ENCODE results near the gene ZNRF3.
"Not testable (repeated sequence)": the region's sequence is repeated elsewhere in the genome, so short reads cannot be mapped to it uniquely, and the experiment has no call there.

Gene ZNRF3

GRCh38 chr22:28882878-28883656 is at the start of gene ZNRF3:
TSS of gene ZNRF3 (plus strand) at chr22:28883572. CDS start at chr22:28883767, 195 bp downstream.
- H3K27ac ChIP-seq (ENCODE audit: low read depth, low read length), result no peak within 1 kb of the TSS
- peak within 1 kb of the TSS; percentile 70 for H2AFZ ChIP-seq (ENCODE audit: low read length, unreplicated experiment)
- peak within 1 kb of the TSS; percentile 88 for H3K4me3 ChIP-seq (ENCODE audit: low read depth, low read length)
- H3K27me3 ChIP-seq (ENCODE audit: insufficient read depth, low read length), result no peaks in the 10 kb centered on the region
- H3K36me3 ChIP-seq (ENCODE audit: insufficient read depth, low read length), result no peaks in the 10 kb centered on the region
- H3K79me2 ChIP-seq (ENCODE audit: control insufficient read depth, insufficient read depth, low read length, unreplicated experiment), result peaks cover 20% of the 10 kb centered on the region
- H3K4me1 ChIP-seq (ENCODE audit: control insufficient read depth, insufficient read depth, low read length, unreplicated experiment), result no peaks in the 10 kb centered on the region

GRCh38 chr22:28835630-28836189 is 47.7 kb upstream of the ZNRF3 start:
- Histone ChIP-seq H3K4me3 (ENCODE audit: low read depth, low read length) (no peak overlapping the region), H2AFZ (ENCODE audit: low read length, unreplicated experiment) (no peak overlapping the region), H3K27ac (ENCODE audit: low read depth, low read length) (no peak overlapping the region), H3K79me2 (ENCODE audit: control insufficient read depth, insufficient read depth, low read length, unreplicated experiment) (no peaks in the 10 kb centered on the region), H3K4me1 (ENCODE audit: control insufficient read depth, insufficient read depth, low read length, unreplicated experiment) (no peaks in the 10 kb centered on the region), H3K36me3 (ENCODE audit: insufficient read depth, low read length) (no peaks in the 10 kb centered on the region), H3K27me3 (ENCODE audit: insufficient read depth, low read length) (no peaks in the 10 kb centered on the region)

DNA sequence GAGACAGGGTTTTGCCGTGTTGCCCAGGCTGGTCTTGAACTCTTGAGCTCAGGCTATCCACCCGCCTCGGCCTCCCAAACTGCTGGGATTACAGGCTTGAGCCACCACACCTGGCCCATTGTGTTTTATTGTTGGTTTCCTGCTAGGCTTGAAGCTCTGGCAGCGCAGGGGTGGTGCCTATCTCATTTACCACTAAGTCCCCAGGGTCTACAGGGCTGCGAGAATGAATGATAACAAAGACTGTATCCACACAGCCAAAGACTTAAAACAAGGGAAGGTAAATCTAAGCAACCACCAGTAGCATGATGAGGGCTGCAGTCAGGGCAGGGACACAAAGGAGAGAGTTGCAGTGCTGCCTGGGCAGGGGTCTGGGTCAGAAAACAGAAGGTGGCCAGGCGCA is 45.7 kb upstream of the ZNRF3 start:
- H3K27ac ChIP-seq (ENCODE audit: low read depth, low read length), result no peak overlapping the region
- no peaks in the 10 kb centered on the region for H3K4me1 ChIP-seq (ENCODE audit: control insufficient read depth, insufficient read depth, low read length, unreplicated experiment)
- H3K36me3 ChIP-seq (ENCODE audit: insufficient read depth, low read length), result no peaks in the 10 kb centered on the region
- no peak overlapping the region for H3K4me3 ChIP-seq (ENCODE audit: low read depth, low read length)
- H3K79me2 ChIP-seq (ENCODE audit: control insufficient read depth, insufficient read depth, low read length, unreplicated experiment), result no peaks in the 10 kb centered on the region
- H3K27me3 ChIP-seq (ENCODE audit: insufficient read depth, low read length), result no peaks in the 10 kb centered on the region
- no peak overlapping the region for H2AFZ ChIP-seq (ENCODE audit: low read length, unreplicated experiment)

GRCh38 chr22:28838971-28839370 is 44.4 kb upstream of the ZNRF3 start:
- H2AFZ ChIP-seq (ENCODE audit: low read length, unreplicated experiment), result no peak overlapping the region
- H3K27me3 ChIP-seq (ENCODE audit: insufficient read depth, low read length), result no peaks in the 10 kb centered on the region
- H3K79me2 ChIP-seq (ENCODE audit: control insufficient read depth, insufficient read depth, low read length, unreplicated experiment), result no peaks in the 10 kb centered on the region
- H3K27ac ChIP-seq (ENCODE audit: low read depth, low read length), result no peak overlapping the region
- no peaks in the 10 kb centered on the region for H3K36me3 ChIP-seq (ENCODE audit: insufficient read depth, low read length)
- no peaks in the 10 kb centered on the region for H3K4me1 ChIP-seq (ENCODE audit: control insufficient read depth, insufficient read depth, low read length, unreplicated experiment)
- H3K4me3 ChIP-seq (ENCODE audit: low read depth, low read length), result no peak overlapping the region

- H3K79me2 ChIP-seq (ENCODE audit: control insufficient read depth, insufficient read depth, low read length, unreplicated experiment), result no peaks in the 10 kb centered on the region
- no peaks in the 10 kb centered on the region for H3K4me1 ChIP-seq (ENCODE audit: control insufficient read depth, insufficient read depth, low read length, unreplicated experiment)
- H3K36me3 ChIP-seq (ENCODE audit: insufficient read depth, low read length), result no peaks in the 10 kb centered on the region
- H3K27ac ChIP-seq (ENCODE audit: low read depth, low read length), result no peak overlapping the region
- H2AFZ ChIP-seq (ENCODE audit: low read length, unreplicated experiment), result no peak overlapping the region
- H3K4me3 ChIP-seq (ENCODE audit: low read depth, low read length), result no peak overlapping the region
- H3K27me3 ChIP-seq (ENCODE audit: insufficient read depth, low read length), result no peaks in the 10 kb centered on the region
Measured at GRCh38 chr22:28841111-28841510, 42.3 kb upstream of the ZNRF3 start.

GRCh38 chr22:28843633-28844032 is 39.7 kb upstream of the ZNRF3 start:
- no peak overlapping the region for H3K4me3 ChIP-seq (ENCODE audit: low read depth, low read length)
- no peaks in the 10 kb centered on the region for H3K27me3 ChIP-seq (ENCODE audit: insufficient read depth, low read length)
- H3K79me2 ChIP-seq (ENCODE audit: control insufficient read depth, insufficient read depth, low read length, unreplicated experiment), result no peaks in the 10 kb centered on the region
- H3K4me1 ChIP-seq (ENCODE audit: control insufficient read depth, insufficient read depth, low read length, unreplicated experiment), result no peaks in the 10 kb centered on the region
- no peak overlapping the region for H3K27ac ChIP-seq (ENCODE audit: low read depth, low read length)
- no peak overlapping the region for H2AFZ ChIP-seq (ENCODE audit: low read length, unreplicated experiment)
- no peaks in the 10 kb centered on the region for H3K36me3 ChIP-seq (ENCODE audit: insufficient read depth, low read length)

GRCh38 chr22:28844277-28844676 is 39.1 kb upstream of the ZNRF3 start:
- not testable (repeated sequence) for H3K79me2 ChIP-seq (ENCODE audit: control insufficient read depth, insufficient read depth, low read length, unreplicated experiment); H3K27ac ChIP-seq (ENCODE audit: low read depth, low read length); H3K4me1 ChIP-seq (ENCODE audit: control insufficient read depth, insufficient read depth, low read length, unreplicated experiment); H3K27me3 ChIP-seq (ENCODE audit: insufficient read depth, low read length); H2AFZ ChIP-seq (ENCODE audit: low read length, unreplicated experiment); H3K36me3 ChIP-seq (ENCODE audit: insufficient read depth, low read length); H3K4me3 ChIP-seq (ENCODE audit: low read depth, low read length)

GRCh38 chr22:28846994-28847393 is 36.4 kb upstream of the ZNRF3 start:
- H3K79me2 ChIP-seq (ENCODE audit: control insufficient read depth, insufficient read depth, low read length, unreplicated experiment), result no peaks in the 10 kb centered on the region
- H2AFZ ChIP-seq (ENCODE audit: low read length, unreplicated experiment), result no peak overlapping the region
- no peaks in the 10 kb centered on the region for H3K4me1 ChIP-seq (ENCODE audit: control insufficient read depth, insufficient read depth, low read length, unreplicated experiment)
- no peak overlapping the region for H3K27ac ChIP-seq (ENCODE audit: low read depth, low read length)
- no peaks in the 10 kb centered on the region for H3K27me3 ChIP-seq (ENCODE audit: insufficient read depth, low read length)
- no peaks in the 10 kb centered on the region for H3K36me3 ChIP-seq (ENCODE audit: insufficient read depth, low read length)
- H3K4me3 ChIP-seq (ENCODE audit: low read depth, low read length), result no peak overlapping the region

DNA sequence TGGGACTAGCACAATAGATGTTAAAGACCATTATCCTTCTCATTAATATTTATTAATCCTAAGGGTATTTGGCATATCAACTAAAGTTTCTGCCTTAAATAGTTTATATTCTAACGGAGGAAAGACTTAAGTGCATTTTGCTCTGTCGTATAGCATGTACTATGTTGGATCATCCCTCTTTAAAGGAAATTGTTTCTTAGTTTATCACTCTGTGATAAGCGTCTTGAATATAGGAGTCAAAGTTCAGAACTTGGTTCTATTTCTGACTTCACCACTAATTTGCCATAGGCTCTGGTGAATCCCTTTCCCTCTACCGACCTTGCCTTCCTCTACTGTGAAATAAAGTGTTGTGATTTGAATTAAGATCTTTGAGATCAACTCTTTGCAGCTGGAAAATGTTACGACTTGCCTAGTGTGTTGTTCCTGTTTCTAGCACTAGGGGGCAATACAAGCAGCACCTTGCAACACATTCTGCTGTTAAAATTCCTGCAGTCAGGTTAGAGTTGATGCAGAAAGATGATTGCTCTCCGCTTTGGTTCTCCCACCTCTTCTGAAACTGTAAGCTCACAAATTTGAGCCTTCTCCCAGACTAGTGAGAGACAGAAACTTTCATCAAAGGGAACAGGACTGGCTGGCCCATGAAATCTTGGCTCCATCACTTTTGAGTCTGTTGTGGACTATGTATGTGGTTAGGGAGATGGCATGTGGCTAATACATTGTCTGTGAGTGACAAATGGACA is 27.8 kb upstream of the ZNRF3 start:
- no peaks in the 10 kb centered on the region for H3K36me3 ChIP-seq (ENCODE audit: insufficient read depth, low read length)
- H3K27me3 ChIP-seq (ENCODE audit: insufficient read depth, low read length), result no peaks in the 10 kb centered on the region
- no peak overlapping the region for H2AFZ ChIP-seq (ENCODE audit: low read length, unreplicated experiment)
- H3K4me1 ChIP-seq (ENCODE audit: control insufficient read depth, insufficient read depth, low read length, unreplicated experiment), result no peaks in the 10 kb centered on the region
- H3K4me3 ChIP-seq (ENCODE audit: low read depth, low read length), result no peak overlapping the region
- no peaks in the 10 kb centered on the region for H3K79me2 ChIP-seq (ENCODE audit: control insufficient read depth, insufficient read depth, low read length, unreplicated experiment)
- H3K27ac ChIP-seq (ENCODE audit: low read depth, low read length), result no peak overlapping the region

- H3K4me3 ChIP-seq (ENCODE audit: low read depth, low read length), result no peak overlapping the region
- no peak overlapping the region for H2AFZ ChIP-seq (ENCODE audit: low read length, unreplicated experiment)
Measured at GRCh38 chr22:28856095-28856455, 27.3 kb upstream of the ZNRF3 start.

DNA sequence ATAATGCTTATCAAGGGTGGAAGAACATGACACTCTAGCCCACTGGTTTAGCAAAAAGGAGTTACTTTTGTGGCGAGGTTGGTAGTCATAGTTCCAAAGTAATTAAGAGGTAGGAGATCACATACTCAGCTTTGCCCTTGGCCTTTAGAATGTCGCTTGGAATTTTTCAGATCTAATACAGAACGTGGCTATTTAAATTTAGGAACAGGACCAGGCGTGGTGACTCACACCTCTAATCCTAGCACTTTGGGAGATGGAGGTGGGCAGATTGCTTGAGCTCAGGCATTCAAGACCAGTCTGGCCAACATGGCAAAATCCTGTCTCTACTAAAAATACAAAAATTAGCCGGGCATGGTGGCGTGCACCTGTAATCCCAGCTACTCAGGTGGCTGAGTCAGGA is 26.1 kb upstream of the ZNRF3 start:
- Histone ChIP-seq H3K36me3 (ENCODE audit: insufficient read depth, low read length) (no peaks in the 10 kb centered on the region), H3K79me2 (ENCODE audit: control insufficient read depth, insufficient read depth, low read length, unreplicated experiment) (no peaks in the 10 kb centered on the region), H3K4me3 (ENCODE audit: low read depth, low read length) (no peak overlapping the region), H3K27ac (ENCODE audit: low read depth, low read length) (no peak overlapping the region), H3K27me3 (ENCODE audit: insufficient read depth, low read length) (no peaks in the 10 kb centered on the region), H2AFZ (ENCODE audit: low read length, unreplicated experiment) (no peak overlapping the region), H3K4me1 (ENCODE audit: control insufficient read depth, insufficient read depth, low read length, unreplicated experiment) (no peaks in the 10 kb centered on the region)

More at GRCh38 chr22:28856095-28856455, 27.3 kb upstream of the ZNRF3 start:
- no peaks in the 10 kb centered on the region for H3K79me2 ChIP-seq (ENCODE audit: control insufficient read depth, insufficient read depth, low read length, unreplicated experiment)
- no peaks in the 10 kb centered on the region for H3K27me3 ChIP-seq (ENCODE audit: insufficient read depth, low read length)
- no peak overlapping the region for H3K27ac ChIP-seq (ENCODE audit: low read depth, low read length)
- H3K36me3 ChIP-seq (ENCODE audit: insufficient read depth, low read length), result no peaks in the 10 kb centered on the region
- no peaks in the 10 kb centered on the region for H3K4me1 ChIP-seq (ENCODE audit: control insufficient read depth, insufficient read depth, low read length, unreplicated experiment)

All from ACC112 (cell line).